Osteoblast (primary cell): ENCODE measurements around the gene ZNF521. TPM values are rescaled to one million over a fixed set of nuclear protein-coding genes. Genes with fewer than 3 reads are reported as not detected.

Source experiments
- DNase-seq: peaks from one replicate; pipeline ENCODE4 v3.0.0; 2011; ENCODE audit warnings: low spot score, mixed read lengths; ENCODE audit not compliant: insufficient read length; ENCODE audit errors: missing footprints
- H2AFZ ChIP-seq: 2 replicates; pipeline ENCODE4 v1.6.0; 2011; ENCODE audit warnings: mild to moderate bottlenecking, low read length
- H3K27ac ChIP-seq: 2 replicates; pipeline ENCODE4 v1.5.1; 2011; ENCODE audit warnings: mild to moderate bottlenecking, low read depth, low read length, moderate library complexity
- H3K27me3 ChIP-seq: 2 replicates; pipeline ENCODE4 v1.6.0; 2012; ENCODE audit warnings: mild to moderate bottlenecking, control low read depth, inconsistent platforms, low read length, moderate library complexity; ENCODE audit not compliant: insufficient read depth
- H3K36me3 ChIP-seq: 2 replicates; pipeline ENCODE4 v1.5.1; 2011; ENCODE audit warnings: mild to moderate bottlenecking, low read length, control low read depth, moderate library complexity; ENCODE audit not compliant: insufficient read depth
- H3K4me1 ChIP-seq: 2 replicates; pipeline ENCODE4 v1.5.1; 2011; ENCODE audit warnings: mild to moderate bottlenecking, low read length, control low read depth, moderate library complexity; ENCODE audit not compliant: insufficient read depth
- H3K4me2 ChIP-seq: 2 replicates; pipeline ENCODE4 v1.6.0; 2011; ENCODE audit warnings: mild to moderate bottlenecking, low read length; ENCODE audit not compliant: insufficient read depth
- H3K4me3 ChIP-seq: fragments of 200-600 bp; sonication (generic); 3 replicates; pipeline ENCODE4 v1.5.1; 2012; ENCODE audit warnings: mild to moderate bottlenecking, low read length, inconsistent platforms; ENCODE audit not compliant: insufficient read depth
- H3K79me2 ChIP-seq: 2 replicates; pipeline ENCODE4 v1.6.0; 2012; ENCODE audit warnings: mild to moderate bottlenecking, low read length, control low read depth, inconsistent platforms; ENCODE audit not compliant: insufficient read depth
- H3K9me3 ChIP-seq: 2 replicates; pipeline ENCODE4 v1.5.1; 2011; ENCODE audit warnings: low read depth, low read length, control low read depth
- H4K20me1 ChIP-seq: 2 replicates; pipeline ENCODE4 v1.6.0; 2012; ENCODE audit warnings: mild to moderate bottlenecking, low read length, control low read depth; ENCODE audit not compliant: insufficient read depth
- total RNA-seq: library from RNA; depleted of rRNA; stranded (reverse); fragments of >200 nt; gene quantifications from 2 replicates; pipeline ENCODE4 v1.2.3, GENCODE V29; 2012
- TF ChIP-seq, protein P1 (sequence below): IDR thresholded peaks from 2 replicates; pipeline ENCODE4 v1.5.1; 2011; ENCODE audit warnings: mild to moderate bottlenecking, low read depth, low read length, moderate library complexity; ENCODE audit errors: extremely low read depth

ZNF521 gene
- total RNA-seq, 1 donor: 27.5 TPM

- no peaks in the 10 kb centered on the region for H3K9me3 ChIP-seq
- H3K4me1 ChIP-seq: peaks cover 4% of the 10 kb centered on the region
- no peak overlapping the region for H3K4me3 ChIP-seq
- H3K4me2 ChIP-seq: no peak overlapping the region
- no peak overlapping the region for H2AFZ ChIP-seq
- no peaks in the 10 kb centered on the region for H4K20me1 ChIP-seq
- peaks cover 32% of the 10 kb centered on the region for H3K27me3 ChIP-seq
- no peak for DNase-seq
- TF ChIP-seq, protein P1, sequence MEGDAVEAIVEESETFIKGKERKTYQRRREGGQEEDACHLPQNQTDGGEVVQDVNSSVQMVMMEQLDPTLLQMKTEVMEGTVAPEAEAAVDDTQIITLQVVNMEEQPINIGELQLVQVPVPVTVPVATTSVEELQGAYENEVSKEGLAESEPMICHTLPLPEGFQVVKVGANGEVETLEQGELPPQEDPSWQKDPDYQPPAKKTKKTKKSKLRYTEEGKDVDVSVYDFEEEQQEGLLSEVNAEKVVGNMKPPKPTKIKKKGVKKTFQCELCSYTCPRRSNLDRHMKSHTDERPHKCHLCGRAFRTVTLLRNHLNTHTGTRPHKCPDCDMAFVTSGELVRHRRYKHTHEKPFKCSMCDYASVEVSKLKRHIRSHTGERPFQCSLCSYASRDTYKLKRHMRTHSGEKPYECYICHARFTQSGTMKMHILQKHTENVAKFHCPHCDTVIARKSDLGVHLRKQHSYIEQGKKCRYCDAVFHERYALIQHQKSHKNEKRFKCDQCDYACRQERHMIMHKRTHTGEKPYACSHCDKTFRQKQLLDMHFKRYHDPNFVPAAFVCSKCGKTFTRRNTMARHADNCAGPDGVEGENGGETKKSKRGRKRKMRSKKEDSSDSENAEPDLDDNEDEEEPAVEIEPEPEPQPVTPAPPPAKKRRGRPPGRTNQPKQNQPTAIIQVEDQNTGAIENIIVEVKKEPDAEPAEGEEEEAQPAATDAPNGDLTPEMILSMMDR: no peak
- no peaks in the 10 kb centered on the region for H3K79me2 ChIP-seq
- no peaks in the 10 kb centered on the region for H3K36me3 ChIP-seq
- H3K27ac ChIP-seq: no peak overlapping the region
These were observed 1.1 kb upstream of the ZNF521 start for GRCh38 chr18:25353080-25353479.

DNA sequence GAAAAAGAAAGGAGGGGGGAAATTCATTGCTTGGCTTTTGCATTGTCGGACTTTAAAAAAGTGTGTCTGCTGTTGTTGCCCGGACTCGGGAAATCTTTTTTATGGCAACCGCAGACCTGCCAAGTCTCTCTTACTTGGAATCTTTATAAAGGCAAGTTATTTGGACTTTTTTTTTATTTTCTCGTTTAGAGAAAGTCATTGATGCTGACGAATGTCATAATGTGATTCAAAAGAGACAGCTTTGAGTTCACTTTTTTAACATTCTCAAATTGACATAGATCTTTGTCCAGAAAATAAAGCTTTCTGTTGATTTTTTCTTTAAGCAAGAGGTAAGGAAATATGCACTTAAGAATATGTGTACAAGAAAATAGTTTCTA lies 651 bp upstream of the ZNF521 start:
- H3K79me2 ChIP-seq: no peaks in the 10 kb centered on the region
- H3K36me3 ChIP-seq: no peaks in the 10 kb centered on the region
- H3K4me1 ChIP-seq: peaks cover 4% of the 10 kb centered on the region
- H3K4me2 ChIP-seq: peak overlapping the region; percentile 78
- no peak overlapping the region for H3K27ac ChIP-seq
- H3K27me3 ChIP-seq: peaks cover 36% of the 10 kb centered on the region
- DNase-seq: no peak
- TF ChIP-seq, protein P1: peak; percentile 2
- H3K4me3 ChIP-seq: peak overlapping the region; percentile 57
- peak overlapping the region; percentile 51 for H2AFZ ChIP-seq
- no peaks in the 10 kb centered on the region for H3K9me3 ChIP-seq
- H4K20me1 ChIP-seq: no peaks in the 10 kb centered on the region

- Histone ChIP-seq H3K4me2 (peak overlapping the region; percentile 94), H2AFZ (peak overlapping the region; percentile 77), H3K9me3 (no peaks in the 10 kb centered on the region), H3K27ac (peak overlapping the region; percentile 37), H3K36me3 (no peaks in the 10 kb centered on the region), H3K4me1 (peaks cover 4% of the 10 kb centered on the region), H3K4me3 (peak overlapping the region; percentile 87), H3K27me3 (peaks cover 43% of the 10 kb centered on the region), H4K20me1 (no peaks in the 10 kb centered on the region), H3K79me2 (no peaks in the 10 kb centered on the region)
- DNase-seq: no peak
- TF ChIP-seq, protein P1: no peak
These were observed 638 bp downstream of the ZNF521 start for GRCh38 chr18:25351280-25351775.

DNA sequence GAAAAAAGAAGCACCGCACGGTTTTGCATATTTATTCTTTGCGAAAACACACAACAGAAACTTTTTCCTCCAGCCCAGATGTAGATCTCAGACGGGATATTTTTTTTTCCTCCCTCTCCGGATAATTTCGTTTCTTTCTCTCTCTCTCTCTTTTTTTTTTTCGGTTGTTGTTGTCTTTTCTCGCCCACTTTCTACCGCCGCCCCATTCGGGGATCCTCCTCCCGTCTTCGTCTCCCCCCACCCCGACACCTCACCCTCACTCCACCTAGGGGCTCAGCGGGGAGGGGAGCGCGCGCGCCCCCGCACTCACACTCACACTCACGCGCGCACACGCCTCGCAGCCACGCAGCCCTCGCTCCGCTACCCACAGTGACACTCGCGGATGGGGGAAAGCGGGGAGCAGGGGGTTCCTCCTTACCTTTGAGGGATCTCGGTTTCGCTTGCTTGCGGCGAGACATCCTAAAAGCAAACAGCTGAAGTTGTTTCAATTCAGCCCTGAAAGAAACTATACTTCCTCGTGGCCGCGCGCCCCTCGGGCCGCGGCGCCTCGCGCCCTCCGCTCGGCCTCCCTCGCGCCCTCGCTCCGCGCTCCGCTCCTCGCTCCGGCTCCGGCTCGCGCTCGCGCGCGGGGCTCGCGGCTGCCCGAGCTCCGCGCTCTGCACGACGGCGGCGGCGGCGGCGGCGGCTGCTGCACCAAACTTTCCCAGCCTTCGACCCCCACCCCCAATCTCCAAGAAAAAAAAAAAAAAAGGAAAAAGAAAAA lies 1.3 kb downstream of the ZNF521 start:
- Histone ChIP-seq H3K27me3 (peaks cover 43% of the 10 kb centered on the region), H3K9me3 (no peaks in the 10 kb centered on the region), H3K79me2 (no peaks in the 10 kb centered on the region), H3K4me1 (peaks cover 4% of the 10 kb centered on the region), H3K27ac (no peak overlapping the region), H3K4me3 (peak overlapping the region; percentile 87), H3K4me2 (peak overlapping the region; percentile 94), H3K36me3 (no peaks in the 10 kb centered on the region), H4K20me1 (no peaks in the 10 kb centered on the region), H2AFZ (peak overlapping the region; percentile 88)
- TF ChIP-seq, protein P1: no peak
- DNase-seq: peak; percentile 92
